HCT116 (cell line): ENCODE data around the gene UBAP1L. TPM values are rescaled to one million over a fixed set of nuclear protein-coding genes. Genes with fewer than 3 reads are reported as not detected.

Source experiments
- ATAC-seq: fragments of 200-7000 bp; cut with Tn5 transposase; 2 replicates; pipeline ENCODE4 v1.9.1; 2020; ENCODE audit warnings: mild to moderate bottlenecking, moderate library complexity
- BruUV-seq: library from RNA; stranded (reverse); fragments of 400-500 nt; replicated peaks from 2 replicates; lab custom pipeline; 2021; lab: Mats Ljungman, UMichigan
- CTCF ChIA-PET: fragments of 300-600 bp; sonication (Branson Sonifier 250); formaldehyde crosslinking; loops from one replicate; lab custom pipeline; 2021; ENCODE audit warnings: antibody characterized with exemption; lab: Charles Lee
- POLR2A ChIA-PET: fragments of 300-600, 350-600 bp; sonication (Branson Sonifier 250); formaldehyde crosslinking; loops from one replicate; lab custom pipeline; 2021; ENCODE audit warnings: antibody characterized with exemption; lab: Charles Lee
- RAD21 ChIA-PET, 2 experiments: fragments of 300-600 bp; sonication (Branson Sonifier 250); formaldehyde crosslinking; loops; one replicate each; lab custom pipeline; 2023; ENCODE audit warnings: low total read pairs in 2 of 2; ENCODE audit not compliant: uncharacterized antibody in 2 of 2, unreplicated experiment in 2 of 2, low non-redundant PET in 1 of 2; lab: Charles Lee
- DNase-seq: peaks from one replicate; pipeline ENCODE4 v3.0.0-alpha.2; 2010; ENCODE audit warnings: low read depth, low spot score
- H2AFZ ChIP-seq: fragments of 200-600 bp; shearing (Covaris generic), sonication (generic); 2 replicates; pipeline ENCODE4 v1.6.1; 2017; ENCODE audit warnings: low read depth, mixed run types, mixed read lengths, antibody characterized with exemption, low read length; ENCODE audit not compliant: poor library complexity, severe bottlenecking
- H3K27ac ChIP-seq: 2 replicates; pipeline ENCODE4 v1.5.1; 2012; ENCODE audit warnings: low read depth, low read length
- H3K27me3 ChIP-seq: fragments of 200-600 bp; sonication (generic); 2 replicates; pipeline ENCODE4 v1.6.1; 2016; ENCODE audit warnings: mixed run types, low read length, mixed read lengths; ENCODE audit not compliant: insufficient read depth
- H3K36me3 ChIP-seq, 2 experiments: fragments of 200-500 bp in 1 of 2; fragments of 200-600 bp in 1 of 2; sonication (Bioruptor generic) in 1 of 2; sonication (generic) in 1 of 2; 2 replicates each; pipeline versions ENCODE4 v1.5.1 to v1.6.1; 2014 to 2016; ENCODE audit warnings: low read length in 2 of 2, inconsistent platforms in 1 of 2, mixed read lengths in 1 of 2, mixed run types in 1 of 2; ENCODE audit not compliant: insufficient read depth in 2 of 2, control insufficient read depth in 1 of 2
- H3K4me1 ChIP-seq, 2 experiments: fragments of 200-600 bp in 1 of 2; sonication (generic) in 1 of 2; 2 replicates each; pipeline versions ENCODE4 v1.5.1 to v1.6.1; 2012 to 2017; ENCODE audit warnings: low read length in 2 of 2, inconsistent platforms in 1 of 2, mild to moderate bottlenecking in 1 of 2, mixed read lengths in 1 of 2, mixed run types in 1 of 2, moderate library complexity in 1 of 2; ENCODE audit not compliant: insufficient read depth in 2 of 2, control insufficient read depth in 1 of 2
- H3K4me2 ChIP-seq: fragments of 200-600 bp; sonication (generic); 2 replicates; pipeline ENCODE4 v1.6.1; 2017; ENCODE audit warnings: mixed run types, low read length, mixed read lengths
- H3K4me3 ChIP-seq, 2 experiments: fragments of 200-600 bp in 1 of 2; sonication (generic) in 1 of 2; replicated peaks in 1 of 2; 2 replicates each; pipeline ENCODE4 v1.5.1; 2011 to 2016; ENCODE audit warnings: low read length in 2 of 2, control low read depth in 1 of 2, low read depth in 1 of 2, mild to moderate bottlenecking in 1 of 2, mixed read lengths in 1 of 2, mixed run types in 1 of 2
- H3K79me2 ChIP-seq: fragments of 200-600 bp; sonication (generic); 2 replicates; pipeline ENCODE4 v1.6.1; 2017; ENCODE audit warnings: mild to moderate bottlenecking, mixed run types, low read length, moderate library complexity, mixed read lengths; ENCODE audit not compliant: insufficient read depth
- H3K9ac ChIP-seq: fragments of 200-600 bp; sonication (generic); 2 replicates; pipeline ENCODE4 v1.6.1; 2016; ENCODE audit warnings: low read length, mixed read lengths
- H3K9me2 ChIP-seq: fragments of 200-600 bp; sonication (generic), shearing (Covaris generic); 2 replicates; pipeline ENCODE4 v1.6.1; 2017; ENCODE audit warnings: mixed run types, mild to moderate bottlenecking, moderate library complexity; ENCODE audit not compliant: insufficient read depth
- H3K9me3 ChIP-seq, 2 experiments: fragments of 200-500 bp in 1 of 2; fragments of 200-600 bp in 1 of 2; sonication (Bioruptor generic) in 1 of 2; sonication (generic) in 1 of 2; 2 replicates each; pipeline ENCODE4 v1.6.1; 2014 to 2017; ENCODE audit warnings: low read length in 2 of 2, mixed read lengths in 2 of 2, inconsistent platforms in 1 of 2, low read depth in 1 of 2, mild to moderate bottlenecking in 1 of 2, mixed run types in 1 of 2, moderate library complexity in 1 of 2; ENCODE audit not compliant: control insufficient read depth in 1 of 2, insufficient read depth in 1 of 2
- H4K20me1 ChIP-seq: fragments of 200-600 bp; sonication (generic), shearing (Covaris generic); 2 replicates; pipeline ENCODE4 v1.6.1; 2017; ENCODE audit warnings: mixed run types, mild to moderate bottlenecking, moderate library complexity; ENCODE audit not compliant: insufficient read depth
- CBX3 ChIP-seq: IDR thresholded peaks from 2 replicates; pipeline ENCODE4 v1.6.1; 2012; ENCODE audit warnings: low read depth
- EGR1 ChIP-seq: IDR thresholded peaks from 2 replicates; pipeline ENCODE4 v1.6.1; 2012; ENCODE audit warnings: low read depth
- ELF1 ChIP-seq: IDR thresholded peaks from 2 replicates; pipeline ENCODE4 v1.6.1; 2012; ENCODE audit warnings: low read depth, borderline replicate concordance
- EZH2phosphoT487 ChIP-seq: fragments of 200-600 bp; IDR thresholded peaks from 2 replicates; pipeline ENCODE4 v1.6.1; 2018; ENCODE audit warnings: antibody characterized with exemption, borderline replicate concordance
- FOSL1 ChIP-seq: IDR thresholded peaks from 2 replicates; pipeline ENCODE4 v1.6.1; 2012; ENCODE audit warnings: low read depth
- JUND ChIP-seq: IDR thresholded peaks from 2 replicates; pipeline ENCODE4 v1.6.1; 2012
- MAX ChIP-seq: IDR thresholded peaks from 2 replicates; pipeline ENCODE4 v1.6.1; 2012
- POLR2A ChIP-seq: IDR thresholded peaks from 2 replicates; pipeline ENCODE4 v1.7.0; 2011; ENCODE audit warnings: borderline replicate concordance; ENCODE audit not compliant: insufficient read depth, insufficient read length; ENCODE audit errors: extremely low read depth
- RAD21 ChIP-seq: IDR thresholded peaks from 2 replicates; pipeline ENCODE4 v1.6.1; 2012; ENCODE audit warnings: low read depth, mild to moderate bottlenecking
- REST ChIP-seq: IDR thresholded peaks from 2 replicates; pipeline ENCODE4 v1.6.1; 2012; ENCODE audit warnings: low read depth
- SP1 ChIP-seq: IDR thresholded peaks from 2 replicates; pipeline ENCODE4 v1.6.1; 2012; ENCODE audit warnings: low read depth
- TCF7L2 ChIP-seq: IDR thresholded peaks from 2 replicates; pipeline ENCODE4 v1.7.0; 2011; ENCODE audit warnings: borderline replicate concordance, inconsistent platforms; ENCODE audit not compliant: insufficient read depth, insufficient read length; ENCODE audit errors: extremely low read depth
- YY1 ChIP-seq: IDR thresholded peaks from 2 replicates; pipeline ENCODE4 v1.6.1; 2011; ENCODE audit warnings: low read length, low read depth, moderate library complexity, mild to moderate bottlenecking; ENCODE audit not compliant: insufficient replicate concordance; ENCODE audit errors: extremely low read depth
- ZFX ChIP-seq: fragments of 450-650 bp; IDR thresholded peaks from 2 replicates; pipeline ENCODE4 v1.6.1; 2017
- intact Hi-C: fragments of 100-400 bp; cut with micrococcal nuclease; formaldehyde crosslinking; loops from 2 replicates; pipeline ENCODE4 v1.10.0; 2022
- total RNA-seq: library from RNA; stranded (reverse); gene quantifications from one replicate; pipeline ENCODE4 v1.2.1, GENCODE V29; 2021; ENCODE audit not compliant: unreplicated experiment
- TF ChIP-seq, protein P1 (sequence below), 3 experiments: fragments of 200-600 bp in 1 of 3; sonication (generic) in 1 of 3; IDR thresholded peaks in 2 of 3; conservative IDR thresholded peaks in 1 of 3; 2 replicates each; pipeline ENCODE4 v1.5.1; 2012 to 2017; ENCODE audit warnings: low read depth in 2 of 3, low read length in 2 of 3, antibody characterized with exemption in 1 of 3, borderline replicate concordance in 1 of 3, control low read depth in 1 of 3, mild to moderate bottlenecking in 1 of 3, mixed read lengths in 1 of 3, mixed run types in 1 of 3, moderate library complexity in 1 of 3; ENCODE audit not compliant: insufficient read depth in 1 of 3
- TF ChIP-seq, protein P2 (sequence below): IDR thresholded peaks from 2 replicates; pipeline ENCODE4 v1.6.1; 2012

UBAP1L gene
- total RNA-seq, 1 experiment from 2014 or later: 4.0 TPM

- Histone ChIP-seq H3K9ac (no peak overlapping the region), H2AFZ (no peak overlapping the region), H3K4me2 (no peak overlapping the region), H3K27me3 (no peaks in the 10 kb centered on the region), H4K20me1 (no peaks in the 10 kb centered on the region), H3K79me2 (no peaks in the 10 kb centered on the region), H3K36me3 (peaks cover 0 to 3% of the 10 kb centered on the region in 2 experiments; a peak in 2 of 4 replicates), H3K9me2 (no peaks in the 10 kb centered on the region), H3K4me1 (no peaks in the 10 kb centered on the region), H3K27ac (no peak overlapping the region), H3K9me3 (no peaks in the 10 kb centered on the region), H3K4me3 (no peak overlapping the region)
- CTCF ChIA-PET: no interaction called here
- POLR2A ChIA-PET: no interaction called here
- BruUV-seq: no TSS peak
- ATAC-seq (no peak), DNase-seq (no peak)
- intact Hi-C loops: no loop called here
- RAD21 ChIA-PET: no interaction called here
- TF ChIP-seq REST (no peak), TCF7L2 (no peak), ELF1 (no peak), MAX (no peak), ZFX (no peak)
Observed at GRCh38 chr15:65105038-65105437, 10.0 kb downstream of the UBAP1L start.

- ChIA-PET RAD21 (interaction anchor here in 1 of 2 experiments (0.6 kb wide), 1 partner anchor 333 kb away, joined by 3 read pairs; no protein-coding TSS in a partner anchor), CTCF (interaction anchor here (0.6 to 3.7 kb wide), 3 partner anchors 19 to 47 kb away, joined by 3 to 52 read pairs (median 3); no protein-coding TSS in a partner anchor), POLR2A (no interaction called here)
- Histone ChIP-seq H3K27me3 (no peaks in the 10 kb centered on the region), H3K79me2 (no peaks in the 10 kb centered on the region), H3K9me3 (no peaks in the 10 kb centered on the region), H3K9ac (no peak overlapping the region), H3K27ac (no peak overlapping the region), H3K36me3 (peaks cover 6 to 9% of the 10 kb centered on the region in 2 experiments), H3K4me2 (no peak overlapping the region), H4K20me1 (no peaks in the 10 kb centered on the region), H3K4me1 (no peaks in the 10 kb centered on the region), H2AFZ (no peak overlapping the region), H3K9me2 (no peaks in the 10 kb centered on the region), H3K4me3 (no peak overlapping the region)
- no peak for ATAC-seq
- DNase-seq: no peak
- intact Hi-C loops: no loop called here
- no TSS peak for BruUV-seq
- TF ChIP-seq CBX3: no peak
- TF ChIP-seq, protein P1, sequence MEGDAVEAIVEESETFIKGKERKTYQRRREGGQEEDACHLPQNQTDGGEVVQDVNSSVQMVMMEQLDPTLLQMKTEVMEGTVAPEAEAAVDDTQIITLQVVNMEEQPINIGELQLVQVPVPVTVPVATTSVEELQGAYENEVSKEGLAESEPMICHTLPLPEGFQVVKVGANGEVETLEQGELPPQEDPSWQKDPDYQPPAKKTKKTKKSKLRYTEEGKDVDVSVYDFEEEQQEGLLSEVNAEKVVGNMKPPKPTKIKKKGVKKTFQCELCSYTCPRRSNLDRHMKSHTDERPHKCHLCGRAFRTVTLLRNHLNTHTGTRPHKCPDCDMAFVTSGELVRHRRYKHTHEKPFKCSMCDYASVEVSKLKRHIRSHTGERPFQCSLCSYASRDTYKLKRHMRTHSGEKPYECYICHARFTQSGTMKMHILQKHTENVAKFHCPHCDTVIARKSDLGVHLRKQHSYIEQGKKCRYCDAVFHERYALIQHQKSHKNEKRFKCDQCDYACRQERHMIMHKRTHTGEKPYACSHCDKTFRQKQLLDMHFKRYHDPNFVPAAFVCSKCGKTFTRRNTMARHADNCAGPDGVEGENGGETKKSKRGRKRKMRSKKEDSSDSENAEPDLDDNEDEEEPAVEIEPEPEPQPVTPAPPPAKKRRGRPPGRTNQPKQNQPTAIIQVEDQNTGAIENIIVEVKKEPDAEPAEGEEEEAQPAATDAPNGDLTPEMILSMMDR (IDR thresholded peaks at IDR 0.05 in 2 of 3, conservative IDR thresholded peaks at IDR 0.05 in 1 of 3; ENCODE audit: borderline replicate concordance in 1 of 3, insufficient read depth in 1 of 3, low read depth in 2 of 3, low read length in 2 of 3): no peak
- no peak for TF ChIP-seq POLR2A
- no peak for TF ChIP-seq FOSL1
- TF ChIP-seq RAD21: no peak
- TF ChIP-seq, protein P2, sequence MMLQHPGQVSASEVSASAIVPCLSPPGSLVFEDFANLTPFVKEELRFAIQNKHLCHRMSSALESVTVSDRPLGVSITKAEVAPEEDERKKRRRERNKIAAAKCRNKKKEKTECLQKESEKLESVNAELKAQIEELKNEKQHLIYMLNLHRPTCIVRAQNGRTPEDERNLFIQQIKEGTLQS: no peak
- no peak for TF ChIP-seq EZH2phosphoT487
- TF ChIP-seq JUND: no peak
- no peak for TF ChIP-seq SP1
- no peak for TF ChIP-seq EGR1
- TF ChIP-seq YY1: no peak
- TF ChIP-seq TCF7L2: no peak
Observed at GRCh38 chr15:65102912-65103311, 12.1 kb downstream of the UBAP1L start.
